ENCODE measurements around the gene NHS.

NHS gene

GRCh38 chrX:17627026-17627425 lies 252.0 kb downstream of the NHS start:
- Histone ChIP-seq H2BK15ac (ENCODE audit: low read depth, poor library complexity, severe bottlenecking) (no peak overlapping the region), H2BK120ac (ENCODE audit: low read depth, low read length) (no peak overlapping the region), H2BK5ac (ENCODE audit: low read depth, low read length, poor library complexity, severe bottlenecking) (no peak overlapping the region), H3K4ac (ENCODE audit: low read depth in 1 of 2, low read length in 2 of 2) (no peak overlapping the region), H3K79me1 (replicated peaks; ENCODE audit: low read length, poor library complexity, severe bottlenecking) (peaks cover 9% of the 10 kb centered on the region), H3K27me3 (ENCODE audit: control insufficient read depth in 1 of 2, insufficient read depth in 1 of 2, low read length in 2 of 2) (peaks cover 0 to 5% of the 10 kb centered on the region in 2 experiments), H3K23ac (ENCODE audit: low read length in 2 of 2) (no peak overlapping the region), H4K91ac (ENCODE audit: low read length) (no peak overlapping the region), H2AFZ (ENCODE audit: low read depth, low read length) (no peak overlapping the region), H3K4me3 (ENCODE audit: insufficient read depth in 1 of 2, low read depth in 1 of 2, low read length in 2 of 2) (no peak overlapping the region), H3K4me1 (ENCODE audit: control insufficient read depth, insufficient read depth, low read depth, low read length) (peaks cover 4% of the 10 kb centered on the region), H3K14ac (ENCODE audit: low read length in 2 of 2) (no peak overlapping the region), H3K9me3 (ENCODE audit: control insufficient read depth, low read length) (no peaks in the 10 kb centered on the region), H3K9ac (ENCODE audit: low read length) (no peak overlapping the region), H3K18ac (ENCODE audit: low read depth in 1 of 2, low read length in 2 of 2) (no peak overlapping the region), H3K27ac (ENCODE audit: low read length, poor library complexity, severe bottlenecking) (no peak overlapping the region), H3K4me2 (ENCODE audit: low read length, poor library complexity, severe bottlenecking) (no peak overlapping the region), H2BK12ac (ENCODE audit: low read length in 2 of 2) (no peak overlapping the region), H3K36me3 (ENCODE audit: control insufficient read depth in 1 of 2, insufficient read depth in 2 of 2, low read depth in 1 of 2, low read length in 2 of 2) (no peaks in the 10 kb centered on the region), H4K8ac (ENCODE audit: low read length) (no peak overlapping the region), H2AK5ac (ENCODE audit: low read length, severe bottlenecking) (no peak overlapping the region)
- DNase-seq = no peak
- 44% methylated on average over 1 of the region's 1 CpG for WGBS

- Histone ChIP-seq H2BK5ac (ENCODE audit: low read depth, low read length, poor library complexity, severe bottlenecking) (no peak overlapping the region), H3K9ac (ENCODE audit: low read length) (no peak overlapping the region), H3K9me3 (ENCODE audit: control insufficient read depth, low read length) (no peaks in the 10 kb centered on the region), H3K4ac (ENCODE audit: low read depth in 1 of 2, low read length in 2 of 2) (no peak overlapping the region), H2AK5ac (ENCODE audit: low read length, severe bottlenecking) (no peak overlapping the region), H3K4me2 (ENCODE audit: low read length, poor library complexity, severe bottlenecking) (no peak overlapping the region), H2BK12ac (ENCODE audit: low read length in 2 of 2) (no peak overlapping the region), H4K8ac (ENCODE audit: low read length) (no peak overlapping the region), H3K23ac (ENCODE audit: low read length in 2 of 2) (no peak overlapping the region), H2BK15ac (ENCODE audit: low read depth, poor library complexity, severe bottlenecking) (no peak overlapping the region), H4K91ac (ENCODE audit: low read length) (no peak overlapping the region), H3K36me3 (ENCODE audit: control insufficient read depth in 1 of 2, insufficient read depth in 2 of 2, low read depth in 1 of 2, low read length in 2 of 2) (no peaks in the 10 kb centered on the region), H3K4me1 (ENCODE audit: control insufficient read depth, insufficient read depth, low read depth, low read length) (peaks cover 4% of the 10 kb centered on the region), H3K4me3 (ENCODE audit: insufficient read depth in 1 of 2, low read depth in 1 of 2, low read length in 2 of 2) (no peak overlapping the region), H3K79me1 (replicated peaks; ENCODE audit: low read length, poor library complexity, severe bottlenecking) (peaks cover 9% of the 10 kb centered on the region), H3K18ac (ENCODE audit: low read depth in 1 of 2, low read length in 2 of 2) (no peak overlapping the region), H2BK120ac (ENCODE audit: low read depth, low read length) (no peak overlapping the region), H3K27ac (ENCODE audit: low read length, poor library complexity, severe bottlenecking) (no peak overlapping the region), H2AFZ (ENCODE audit: low read depth, low read length) (no peak overlapping the region), H3K14ac (ENCODE audit: low read length in 2 of 2) (no peak overlapping the region), H3K27me3 (ENCODE audit: control insufficient read depth in 1 of 2, insufficient read depth in 1 of 2, low read length in 2 of 2) (peaks cover 0 to 5% of the 10 kb centered on the region in 2 experiments)
- no peak for DNase-seq
These were observed 254.0 kb downstream of the NHS start for GRCh38 chrX:17628976-17629375.

GRCh38 chrX:17629519-17629918 lies 254.5 kb downstream of the NHS start:
- H4K91ac ChIP-seq (ENCODE audit: low read length) = no peak overlapping the region
- H3K4me3 ChIP-seq (ENCODE audit: insufficient read depth in 1 of 2, low read depth in 1 of 2, low read length in 2 of 2) = no peak overlapping the region
- no peak for DNase-seq
- H3K9ac ChIP-seq (ENCODE audit: low read length) = no peak overlapping the region
- no peak overlapping the region for H3K4me2 ChIP-seq (ENCODE audit: low read length, poor library complexity, severe bottlenecking)
- no peak overlapping the region for H4K8ac ChIP-seq (ENCODE audit: low read length)
- H2BK15ac ChIP-seq (ENCODE audit: low read depth, poor library complexity, severe bottlenecking) = no peak overlapping the region
- no peak overlapping the region for H3K14ac ChIP-seq (ENCODE audit: low read length in 2 of 2)
- H2BK5ac ChIP-seq (ENCODE audit: low read depth, low read length, poor library complexity, severe bottlenecking) = no peak overlapping the region
- no peaks in the 10 kb centered on the region for H3K36me3 ChIP-seq (ENCODE audit: control insufficient read depth in 1 of 2, insufficient read depth in 2 of 2, low read depth in 1 of 2, low read length in 2 of 2)
- peaks cover 6% of the 10 kb centered on the region for H3K4me1 ChIP-seq (ENCODE audit: control insufficient read depth, insufficient read depth, low read depth, low read length)
- no peak overlapping the region for H3K23ac ChIP-seq (ENCODE audit: low read length in 2 of 2)
- peaks cover 0 to 5% of the 10 kb centered on the region in 2 experiments for H3K27me3 ChIP-seq (ENCODE audit: control insufficient read depth in 1 of 2, insufficient read depth in 1 of 2, low read length in 2 of 2)
- H2BK120ac ChIP-seq (ENCODE audit: low read depth, low read length) = no peak overlapping the region
- no peak overlapping the region for H3K27ac ChIP-seq (ENCODE audit: low read length, poor library complexity, severe bottlenecking)
- no peak overlapping the region for H2BK12ac ChIP-seq (ENCODE audit: low read length in 2 of 2)
- no peak overlapping the region for H3K18ac ChIP-seq (ENCODE audit: low read depth in 1 of 2, low read length in 2 of 2)
- no peak overlapping the region for H2AK5ac ChIP-seq (ENCODE audit: low read length, severe bottlenecking)
- H3K9me3 ChIP-seq (ENCODE audit: control insufficient read depth, low read length) = no peaks in the 10 kb centered on the region
- WGBS = 80% methylated on average over 1 of the region's 1 CpG
- H2AFZ ChIP-seq (ENCODE audit: low read depth, low read length) = no peak overlapping the region
- H3K79me1 ChIP-seq (replicated peaks; ENCODE audit: low read length, poor library complexity, severe bottlenecking) = peaks cover 9% of the 10 kb centered on the region
- no peak overlapping the region for H3K4ac ChIP-seq (ENCODE audit: low read depth in 1 of 2, low read length in 2 of 2)

DNA sequence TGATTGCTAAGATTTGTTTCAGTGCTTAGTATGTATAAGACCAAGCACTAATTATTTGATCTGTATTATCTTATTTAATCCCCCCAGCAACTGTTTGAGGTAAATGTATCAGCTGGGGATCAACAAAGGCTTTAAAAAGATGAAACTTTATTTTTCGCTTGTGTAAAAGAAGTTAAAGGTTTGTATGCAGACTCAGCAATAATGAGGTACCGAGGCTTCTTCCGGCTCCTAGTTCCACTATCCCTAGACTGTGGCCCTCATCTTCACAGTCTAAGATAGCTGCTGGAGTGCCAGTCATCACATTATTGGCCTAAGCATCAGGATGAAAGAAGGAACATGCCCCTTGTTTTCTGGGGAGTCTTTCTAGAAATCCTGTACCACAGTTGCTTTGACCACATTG lies 256.6 kb downstream of the NHS start:
- WGBS = 90% methylated on average over 2 of the region's 3 CpGs
- Histone ChIP-seq H2BK5ac (ENCODE audit: low read depth, low read length, poor library complexity, severe bottlenecking) (no peak overlapping the region), H3K79me1 (replicated peaks; ENCODE audit: low read length, poor library complexity, severe bottlenecking) (peaks cover 7% of the 10 kb centered on the region), H2BK120ac (ENCODE audit: low read depth, low read length) (no peak overlapping the region), H3K27me3 (ENCODE audit: control insufficient read depth in 1 of 2, insufficient read depth in 1 of 2, low read length in 2 of 2) (no peaks in the 10 kb centered on the region), H3K4me1 (ENCODE audit: control insufficient read depth, insufficient read depth, low read depth, low read length) (peaks cover 13% of the 10 kb centered on the region), H4K91ac (ENCODE audit: low read length) (no peak overlapping the region), H3K14ac (ENCODE audit: low read length in 2 of 2) (no peak overlapping the region), H3K23ac (ENCODE audit: low read length in 2 of 2) (no peak overlapping the region), H2AFZ (ENCODE audit: low read depth, low read length) (no peak overlapping the region), H3K27ac (ENCODE audit: low read length, poor library complexity, severe bottlenecking) (no peak overlapping the region), H3K36me3 (ENCODE audit: control insufficient read depth in 1 of 2, insufficient read depth in 2 of 2, low read depth in 1 of 2, low read length in 2 of 2) (no peaks in the 10 kb centered on the region), H3K9me3 (ENCODE audit: control insufficient read depth, low read length) (no peaks in the 10 kb centered on the region), H3K9ac (ENCODE audit: low read length) (no peak overlapping the region), H2AK5ac (ENCODE audit: low read length, severe bottlenecking) (no peak overlapping the region), H2BK15ac (ENCODE audit: low read depth, poor library complexity, severe bottlenecking) (no peak overlapping the region), H2BK12ac (ENCODE audit: low read length in 2 of 2) (no peak overlapping the region), H3K4me3 (ENCODE audit: insufficient read depth in 1 of 2, low read depth in 1 of 2, low read length in 2 of 2) (no peak overlapping the region), H3K4ac (ENCODE audit: low read depth in 1 of 2, low read length in 2 of 2) (no peak overlapping the region), H4K8ac (ENCODE audit: low read length) (no peak overlapping the region), H3K4me2 (ENCODE audit: low read length, poor library complexity, severe bottlenecking) (no peak overlapping the region), H3K18ac (ENCODE audit: low read depth in 1 of 2, low read length in 2 of 2) (no peak overlapping the region)
- no peak for DNase-seq

All from mesenchymal stem cell (in vitro differentiated cells and primary cell).